Omental fat pad (tissue), 4 donors: ENCODE data around the gene AGMO. TPM values are rescaled to one million over a fixed set of nuclear protein-coding genes. Genes with fewer than 3 reads are reported as not detected.

Experiments used
- ATAC-seq: fragments of 150-250 bp; one replicate; pipeline ENCODE4 v1.9.1; 2016; ENCODE audit warnings: mild to moderate bottlenecking, moderate library complexity; ENCODE audit not compliant: low FRiP score
- DNase-seq: peaks from one replicate; pipeline ENCODE4 v3.0.0-alpha.2; 2019; ENCODE audit warnings: low spot score
- CTCF ChIP-seq, 3 donors: fragments of 450-650 bp; IDR thresholded peaks; one replicate each; pipeline ENCODE4 v1.5.1; 2016 to 2017; ENCODE audit warnings: antibody characterized with exemption in 3 of 3, mild to moderate bottlenecking in 3 of 3, moderate library complexity in 2 of 3
- total RNA-seq, 4 donors: library from RNA; depleted of rRNA; stranded (reverse); fragments of >200 nt; gene quantifications; one replicate each; pipeline ENCODE4 v1.1.0, GENCODE V29; 2016

The AGMO gene
- total RNA-seq, 4 donors from 2014 or later: 2.2 to 21.1 (median 3.9) TPM

- ATAC-seq (no peak), DNase-seq (no peak)
- no peak for TF ChIP-seq CTCF (IDR thresholded peaks at IDR 0.05)
Observed at GRCh38 chr7:15288741-15289140, 273.1 kb downstream of the AGMO start.

- TF ChIP-seq CTCF (IDR thresholded peaks at IDR 0.05): no peak
- ATAC-seq (no peak), DNase-seq (no peak)
Observed at GRCh38 chr7:15284396-15284795, 277.4 kb downstream of the AGMO start.

GRCh38 chr7:15280078-15280733 lies 281.6 kb downstream of the AGMO start:
- DNase-seq (no peak), ATAC-seq (no peak)
- TF ChIP-seq CTCF (IDR thresholded peaks at IDR 0.05): no peak

GRCh38 chr7:15279640-15280039 lies 282.2 kb downstream of the AGMO start:
- DNase-seq: no peak
- no peak for TF ChIP-seq CTCF (IDR thresholded peaks at IDR 0.05)
- peak; percentile 32 for ATAC-seq

GRCh38 chr7:15257689-15258088 lies 304.1 kb downstream of the AGMO start:
- DNase-seq (no peak), ATAC-seq (no peak)
- TF ChIP-seq CTCF (IDR thresholded peaks at IDR 0.05): no peak

GRCh38 chr7:15252181-15252580 lies 309.6 kb downstream of the AGMO start:
- DNase-seq: no peak
- no peak for TF ChIP-seq CTCF (IDR thresholded peaks at IDR 0.05)
- ATAC-seq: no peak

- ATAC-seq (no peak), DNase-seq (no peak)
- TF ChIP-seq CTCF (IDR thresholded peaks at IDR 0.05): no peak
Observed at GRCh38 chr7:15248514-15248913, 313.3 kb downstream of the AGMO start.
